OCI-LY7 (cell line): ENCODE measurements around the gene SLC39A8. TPM values are rescaled to one million over a fixed set of nuclear protein-coding genes. Genes with fewer than 3 reads are reported as not detected.

Source experiments
- BruUV-seq: library from RNA; stranded (reverse); fragments of 400-500 nt; replicated peaks from 2 replicates; lab custom pipeline; 2021; lab: Mats Ljungman, UMichigan
- CTCF ChIA-PET: fragments of 300-600 bp; sonication (Branson Sonifier 250); formaldehyde crosslinking; loops from one replicate; lab custom pipeline; 2022; ENCODE audit warnings: antibody characterized with exemption; ENCODE audit not compliant: unreplicated experiment; lab: Charles Lee
- POLR2A ChIA-PET: fragments of 300-600 bp; sonication (Branson Sonifier 250); formaldehyde crosslinking; loops from one replicate; lab custom pipeline; 2022; ENCODE audit warnings: antibody characterized with exemption; lab: Charles Lee
- DNase-seq: peaks from one replicate; pipeline ENCODE4 v3.0.0-alpha.2; 2015; ENCODE audit warnings: low spot score
- H2AFZ ChIP-seq: fragments of 200-600 bp; sonication (generic), shearing (Covaris generic); 2 replicates; pipeline ENCODE4 v1.6.1; 2014; ENCODE audit warnings: mild to moderate bottlenecking, antibody characterized with exemption, low read length, moderate library complexity
- H3K27ac ChIP-seq: fragments of 200-600 bp; sonication (generic); 2 replicates; pipeline ENCODE4 v1.5.1; 2014; ENCODE audit warnings: mixed run types, low read depth, mild to moderate bottlenecking, moderate library complexity, low read length, inconsistent platforms; ENCODE audit not compliant: poor library complexity, severe bottlenecking
- H3K36me3 ChIP-seq: fragments of 200-600 bp; sonication (generic); 2 replicates; pipeline ENCODE4 v1.6.1; 2014; ENCODE audit warnings: mild to moderate bottlenecking, antibody characterized with exemption, low read length, moderate library complexity, mixed read lengths; ENCODE audit not compliant: insufficient read depth
- H3K4me1 ChIP-seq: fragments of 200-600 bp; sonication (generic); 2 replicates; pipeline ENCODE4 v1.5.1; 2014; ENCODE audit warnings: mild to moderate bottlenecking, low read length; ENCODE audit not compliant: insufficient read depth, poor library complexity, severe bottlenecking
- H3K4me2 ChIP-seq: fragments of 200-600 bp; sonication (generic); 2 replicates; pipeline ENCODE4 v1.6.1; 2014; ENCODE audit warnings: mild to moderate bottlenecking, low read length
- H3K4me3 ChIP-seq: fragments of 200-600 bp; sonication (generic); 2 replicates; pipeline ENCODE4 v1.5.1; 2014; ENCODE audit warnings: mild to moderate bottlenecking, low read depth, low read length; ENCODE audit not compliant: poor library complexity, severe bottlenecking
- H3K79me2 ChIP-seq: fragments of 200-600 bp; sonication (generic); 2 replicates; pipeline ENCODE4 v1.6.1; 2016; ENCODE audit warnings: low read depth, mild to moderate bottlenecking, low read length, moderate library complexity, mixed read lengths; ENCODE audit not compliant: insufficient read depth
- H3K9me2 ChIP-seq: fragments of 200-600 bp; sonication (generic); 2 replicates; pipeline ENCODE4 v1.6.1; 2016; ENCODE audit warnings: mild to moderate bottlenecking, low read length, mixed read lengths; ENCODE audit not compliant: insufficient read depth
- H3K9me3 ChIP-seq: fragments of 200-600 bp; sonication (generic); 2 replicates; pipeline ENCODE4 v1.6.1; 2014; ENCODE audit warnings: mild to moderate bottlenecking, mixed run types, low read length, mixed read lengths
- H4K20me1 ChIP-seq: fragments of 200-600 bp; sonication (generic); 2 replicates; pipeline ENCODE4 v1.6.1; 2014; ENCODE audit warnings: mild to moderate bottlenecking, antibody characterized with exemption, low read length, moderate library complexity, mixed read lengths; ENCODE audit not compliant: insufficient read depth
- EZH2phosphoT487 ChIP-seq: fragments of 200-600 bp; sonication (generic); IDR thresholded peaks from 2 replicates; pipeline ENCODE4 v1.6.1; 2018; ENCODE audit warnings: low read depth, borderline replicate concordance, mild to moderate bottlenecking, mixed run types, antibody characterized with exemption, low read length, moderate library complexity, mixed read lengths
- intact Hi-C: fragments of 100-400 bp; cut with micrococcal nuclease; formaldehyde crosslinking; loops from one replicate; pipeline ENCODE4 v1.10.0; 2022; ENCODE audit not compliant: unreplicated experiment
- total RNA-seq, 2 experiments: library from RNA; depleted of rRNA in 1 of 2; stranded (reverse); fragments of >200 nt in 1 of 2; shearing (Covaris generic) in 1 of 2; gene quantifications; 2 replicates each; pipeline ENCODE4 v1.2.3, GENCODE V29; 2014 to 2022
- TF ChIP-seq, protein P1 (sequence below): fragments of 200-600 bp; sonication (generic); conservative IDR thresholded peaks from 2 replicates; pipeline ENCODE4 v1.5.1; 2014; ENCODE audit warnings: mild to moderate bottlenecking, antibody characterized with exemption, low read length, moderate library complexity, mixed read lengths

Gene SLC39A8
- total RNA-seq, 2 experiments from 2014 or later: 35.4 to 57.0 TPM

DNA sequence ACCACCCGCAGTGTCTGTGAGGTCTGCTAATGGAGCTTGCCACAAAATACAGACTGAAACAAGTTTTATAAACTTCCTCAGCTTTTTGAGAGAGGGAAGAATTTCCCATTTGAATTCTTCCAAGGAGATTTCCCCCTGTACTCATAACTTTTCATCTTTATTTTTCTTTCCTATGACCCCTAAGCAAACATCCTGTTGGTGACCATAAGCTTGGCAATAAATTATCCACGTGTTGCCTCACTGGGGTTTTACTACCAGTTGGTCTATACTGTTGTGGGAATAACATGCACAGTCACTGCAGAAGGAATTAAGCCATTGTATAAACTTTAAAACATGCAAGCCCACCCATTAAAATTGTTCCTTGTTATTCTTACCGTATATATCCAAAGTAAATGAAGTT, 86.2 kb downstream of the SLC39A8 start:
- Histone ChIP-seq H3K4me3 (no peak overlapping the region), H4K20me1 (no peaks in the 10 kb centered on the region; the same call in 1 of the 2 replicates), H3K79me2 (no peaks in the 10 kb centered on the region), H3K4me2 (no peak overlapping the region), H3K4me1 (no peaks in the 10 kb centered on the region), H3K36me3 (peaks cover 10% of the 10 kb centered on the region; the same call in 1 of the 2 replicates), H3K27ac (no peak overlapping the region), H2AFZ (no peak overlapping the region), H3K9me3 (no peaks in the 10 kb centered on the region), H3K9me2 (no peaks in the 10 kb centered on the region)
- TF ChIP-seq, protein P1, sequence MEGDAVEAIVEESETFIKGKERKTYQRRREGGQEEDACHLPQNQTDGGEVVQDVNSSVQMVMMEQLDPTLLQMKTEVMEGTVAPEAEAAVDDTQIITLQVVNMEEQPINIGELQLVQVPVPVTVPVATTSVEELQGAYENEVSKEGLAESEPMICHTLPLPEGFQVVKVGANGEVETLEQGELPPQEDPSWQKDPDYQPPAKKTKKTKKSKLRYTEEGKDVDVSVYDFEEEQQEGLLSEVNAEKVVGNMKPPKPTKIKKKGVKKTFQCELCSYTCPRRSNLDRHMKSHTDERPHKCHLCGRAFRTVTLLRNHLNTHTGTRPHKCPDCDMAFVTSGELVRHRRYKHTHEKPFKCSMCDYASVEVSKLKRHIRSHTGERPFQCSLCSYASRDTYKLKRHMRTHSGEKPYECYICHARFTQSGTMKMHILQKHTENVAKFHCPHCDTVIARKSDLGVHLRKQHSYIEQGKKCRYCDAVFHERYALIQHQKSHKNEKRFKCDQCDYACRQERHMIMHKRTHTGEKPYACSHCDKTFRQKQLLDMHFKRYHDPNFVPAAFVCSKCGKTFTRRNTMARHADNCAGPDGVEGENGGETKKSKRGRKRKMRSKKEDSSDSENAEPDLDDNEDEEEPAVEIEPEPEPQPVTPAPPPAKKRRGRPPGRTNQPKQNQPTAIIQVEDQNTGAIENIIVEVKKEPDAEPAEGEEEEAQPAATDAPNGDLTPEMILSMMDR: no peak
- TF ChIP-seq EZH2phosphoT487: no peak
- intact Hi-C loops: loop anchor here (5.0 kb wide), 1 partner anchor 88 kb away; the partner anchor contains the start of gene SLC39A8
- no TSS peak for BruUV-seq
- POLR2A ChIA-PET: interaction anchor here (0.9 kb wide), 1 partner anchor 56 kb away, joined by 3 read pairs; no protein-coding TSS in a partner anchor
- CTCF ChIA-PET: no interaction called here
- no peak for DNase-seq

DNA sequence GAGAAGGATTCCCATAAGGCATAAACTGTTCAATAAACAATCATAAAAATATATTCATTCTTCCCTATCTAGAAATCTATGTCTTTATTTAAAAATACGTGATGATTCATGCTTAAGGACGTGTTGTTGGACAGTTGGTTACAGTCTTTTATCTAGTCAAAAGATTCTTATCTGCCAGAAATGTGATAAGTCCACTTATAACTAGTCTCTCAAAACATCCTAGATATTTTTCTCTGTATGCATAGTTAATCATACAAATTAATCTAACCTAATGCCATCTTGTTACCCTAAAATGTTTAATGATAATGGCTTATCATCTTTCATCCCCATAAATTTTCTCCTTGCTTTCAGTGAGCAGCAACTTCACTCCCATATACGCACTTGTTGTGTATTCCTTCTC, 89.0 kb downstream of the SLC39A8 start:
- DNase-seq: no peak
- Histone ChIP-seq H3K4me3 (no peak overlapping the region), H3K9me2 (no peaks in the 10 kb centered on the region), H4K20me1 (no peaks in the 10 kb centered on the region), H3K27ac (no peak overlapping the region), H3K4me1 (no peaks in the 10 kb centered on the region), H3K9me3 (no peaks in the 10 kb centered on the region), H3K79me2 (no peaks in the 10 kb centered on the region), H3K4me2 (no peak overlapping the region), H3K36me3 (no peaks in the 10 kb centered on the region), H2AFZ (no peak overlapping the region)
- intact Hi-C loops: loop anchor here (5.0 kb wide), 1 partner anchor 91 kb away; the partner anchor contains the start of gene SLC39A8
- CTCF ChIA-PET: no interaction called here
- TSS peak; percentile 5 for BruUV-seq
- POLR2A ChIA-PET: no interaction called here
- TF ChIP-seq, protein P1: no peak
- no peak for TF ChIP-seq EZH2phosphoT487

DNA sequence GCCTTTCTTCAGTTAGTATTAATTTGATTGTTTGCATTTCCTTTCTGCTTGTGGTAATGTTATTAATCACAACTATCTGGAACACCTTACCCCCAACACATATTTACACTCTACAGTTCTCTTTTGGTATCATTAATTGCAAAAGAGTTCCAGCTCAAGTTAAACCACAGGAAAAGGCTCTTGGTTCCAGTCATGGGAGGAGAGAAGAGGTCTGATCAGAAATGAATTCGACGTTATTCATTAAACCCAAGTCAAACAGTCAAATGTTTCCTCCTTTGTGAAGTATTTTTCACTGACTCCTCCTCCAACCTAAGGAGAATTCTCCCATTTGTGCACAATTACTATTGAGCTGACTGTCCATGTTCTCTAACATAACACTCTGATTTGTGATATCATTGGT, 91.4 kb downstream of the SLC39A8 start:
- Histone ChIP-seq H3K9me3 (no peaks in the 10 kb centered on the region), H3K79me2 (no peaks in the 10 kb centered on the region), H3K4me3 (no peak overlapping the region), H3K9me2 (no peaks in the 10 kb centered on the region), H3K27ac (no peak overlapping the region), H2AFZ (no peak overlapping the region), H3K4me1 (no peaks in the 10 kb centered on the region), H3K4me2 (no peak overlapping the region), H3K36me3 (no peaks in the 10 kb centered on the region), H4K20me1 (no peaks in the 10 kb centered on the region)
- DNase-seq: no peak
- intact Hi-C loops: no loop called here
- BruUV-seq: no TSS peak
- POLR2A ChIA-PET: no interaction called here
- no peak for TF ChIP-seq EZH2phosphoT487
- TF ChIP-seq, protein P1: no peak
- CTCF ChIA-PET: no interaction called here
